Stimulated activated CD8-positive, alpha-beta memory T cell treated with anti-CD3 and anti-CD28 coated beads, Interleukin-7, amount 100 ng/mL, for 48 hours (primary cell): ENCODE data around the gene MREG.

Experiments
- DNase-seq, 2 donors: peaks; one replicate each; pipeline ENCODE4 v3.0.0-alpha.2; 2020; ENCODE audit warnings: low read depth in 1 of 2; ENCODE audit errors: extremely low read depth in 1 of 2

The MREG gene

GRCh38 chr2:215921895-215922294 lies 91.5 kb downstream of the MREG start:
- DNase-seq: no peak

DNA sequence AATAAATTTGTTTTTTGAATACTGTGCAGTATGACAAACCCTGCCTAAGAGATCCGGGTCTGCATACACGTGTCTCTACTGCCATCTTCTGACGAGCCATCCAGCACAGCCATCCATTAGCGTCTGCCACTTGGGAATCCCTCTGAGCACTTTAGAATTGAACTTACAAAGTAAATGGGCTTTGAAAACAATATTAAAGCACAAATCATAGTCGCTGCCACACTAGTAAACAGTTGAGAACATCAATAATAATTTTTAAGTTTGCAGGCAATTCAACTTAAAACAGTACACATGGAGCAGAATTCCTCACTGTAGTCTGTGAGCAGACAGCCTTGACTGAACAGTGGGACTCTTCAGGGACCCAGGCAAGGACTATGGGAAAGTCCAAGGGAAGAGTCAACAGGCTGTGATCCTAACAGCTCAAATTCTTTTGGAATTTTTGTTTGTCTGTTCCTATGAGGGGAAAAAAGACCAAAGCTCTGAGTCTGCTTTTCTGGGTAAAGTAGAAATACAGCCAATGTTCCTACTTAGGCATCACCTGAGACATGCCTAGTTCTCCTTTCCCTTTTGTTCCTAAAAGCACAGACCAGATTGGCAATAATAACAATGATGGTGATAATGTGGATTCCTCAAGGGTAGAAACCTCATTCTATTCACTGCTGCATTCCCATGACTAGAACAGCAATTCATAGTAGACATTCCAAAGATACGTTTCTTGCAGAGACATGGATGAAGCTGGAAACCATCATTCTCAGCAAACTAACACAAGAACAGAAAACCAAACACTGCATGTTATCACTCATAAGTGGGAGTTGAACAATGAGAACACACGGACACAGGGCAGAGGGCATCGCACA lies 92.9 kb downstream of the MREG start:
- peak in 1 of 2 donors; percentile 26 for DNase-seq

DNA sequence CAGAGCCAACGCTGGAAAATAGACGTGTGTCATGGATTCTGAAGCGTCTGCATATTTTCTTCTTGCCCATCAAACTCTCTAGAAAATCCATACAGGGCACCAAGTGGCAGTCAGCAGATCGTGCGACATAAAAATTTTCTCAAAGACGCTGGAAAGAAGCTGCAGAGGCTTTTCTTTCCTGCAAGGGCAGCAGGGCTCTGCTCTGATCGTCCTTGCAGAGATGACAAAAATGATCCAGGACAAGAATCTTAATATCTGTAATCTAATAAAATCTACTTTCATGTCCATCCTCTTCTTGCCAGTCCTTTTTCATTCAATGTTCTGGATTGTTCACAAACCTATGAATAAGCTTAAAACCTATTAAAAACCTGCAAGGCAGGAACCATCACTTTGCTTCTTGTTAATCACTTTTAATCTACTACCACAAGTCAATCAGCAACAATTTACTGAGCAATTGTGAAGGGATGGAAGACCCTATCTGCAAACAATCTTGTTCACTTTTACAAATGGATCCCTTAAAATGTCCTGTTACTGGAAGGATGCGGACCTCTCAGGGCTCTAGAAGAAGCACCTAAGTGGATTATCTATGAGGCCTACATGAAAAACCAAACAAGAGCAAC lies 93.6 kb downstream of the MREG start:
- no peak for DNase-seq

- DNase-seq: no peak
Measured at GRCh38 chr2:215918901-215919599, 94.3 kb downstream of the MREG start.

DNA sequence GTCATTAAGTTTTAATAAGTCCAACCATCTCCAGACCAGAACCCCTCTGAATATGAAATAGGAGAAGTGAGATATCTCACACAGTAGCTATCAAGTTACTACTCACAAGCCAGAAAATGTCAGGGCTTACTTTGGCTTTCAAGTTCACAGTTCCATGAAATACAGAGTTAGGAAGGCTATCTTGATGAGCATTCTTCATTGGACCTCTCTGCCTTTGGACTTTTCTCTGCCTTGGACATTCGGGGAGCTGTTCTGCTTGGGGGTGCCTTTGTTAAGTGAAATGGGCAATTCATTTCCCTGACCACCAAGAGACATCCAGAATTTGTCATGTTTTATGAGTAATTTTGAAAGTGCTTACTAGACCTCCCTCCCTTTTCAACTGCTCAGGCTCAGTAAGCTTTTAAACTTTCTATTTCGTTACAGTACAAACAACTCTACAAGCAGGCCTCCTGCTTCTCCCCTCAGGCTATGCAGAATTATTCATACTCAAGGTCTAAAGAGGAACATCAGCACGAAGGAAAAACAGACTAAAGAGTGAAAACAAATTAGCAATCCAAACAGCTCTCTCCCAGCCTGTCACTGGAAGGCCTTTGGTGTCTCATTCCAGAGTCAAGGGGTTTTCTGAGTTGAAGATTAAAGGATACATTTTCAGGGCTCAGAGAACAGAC lies 95.3 kb downstream of the MREG start:
- no peak for DNase-seq

DNA sequence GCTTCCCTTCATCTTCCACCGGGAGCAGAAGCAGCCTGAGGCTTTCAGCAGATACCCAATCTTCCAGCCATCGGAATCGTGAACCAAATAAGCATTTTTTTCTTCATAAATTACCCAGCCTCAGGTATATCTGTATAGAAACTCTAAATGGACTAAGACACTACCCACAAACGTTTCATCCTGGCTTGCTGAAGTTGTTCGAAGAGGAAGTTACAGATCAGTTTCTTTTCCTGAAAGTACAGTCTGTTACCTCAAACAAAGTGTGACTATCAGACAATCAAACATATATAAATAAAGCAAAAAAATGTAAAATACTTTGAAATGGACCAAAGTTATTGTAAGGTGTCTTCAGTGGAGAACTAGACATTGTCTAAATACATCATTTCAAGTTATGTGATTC lies 97.9 kb downstream of the MREG start:
- DNase-seq: no peak

DNA sequence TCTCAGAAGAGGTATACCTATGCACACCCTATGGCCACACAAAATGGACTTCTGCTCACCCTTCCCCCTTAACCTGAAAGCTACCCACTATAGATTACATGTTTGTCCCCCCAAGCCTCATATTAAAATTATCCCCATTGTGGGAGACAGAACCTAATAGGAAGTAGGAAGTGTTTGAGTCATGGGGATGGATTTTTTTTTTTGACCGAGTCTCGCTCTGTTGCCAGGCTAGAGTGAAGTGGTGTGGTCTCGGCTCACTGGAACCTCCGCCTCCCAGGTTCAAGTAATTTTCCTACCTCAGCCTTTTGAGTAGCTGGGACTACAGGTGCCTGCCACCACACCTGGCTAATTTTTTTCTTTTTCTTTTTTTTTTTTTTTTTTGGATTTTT lies 98.6 kb downstream of the MREG start:
- DNase-seq: no peak

DNA sequence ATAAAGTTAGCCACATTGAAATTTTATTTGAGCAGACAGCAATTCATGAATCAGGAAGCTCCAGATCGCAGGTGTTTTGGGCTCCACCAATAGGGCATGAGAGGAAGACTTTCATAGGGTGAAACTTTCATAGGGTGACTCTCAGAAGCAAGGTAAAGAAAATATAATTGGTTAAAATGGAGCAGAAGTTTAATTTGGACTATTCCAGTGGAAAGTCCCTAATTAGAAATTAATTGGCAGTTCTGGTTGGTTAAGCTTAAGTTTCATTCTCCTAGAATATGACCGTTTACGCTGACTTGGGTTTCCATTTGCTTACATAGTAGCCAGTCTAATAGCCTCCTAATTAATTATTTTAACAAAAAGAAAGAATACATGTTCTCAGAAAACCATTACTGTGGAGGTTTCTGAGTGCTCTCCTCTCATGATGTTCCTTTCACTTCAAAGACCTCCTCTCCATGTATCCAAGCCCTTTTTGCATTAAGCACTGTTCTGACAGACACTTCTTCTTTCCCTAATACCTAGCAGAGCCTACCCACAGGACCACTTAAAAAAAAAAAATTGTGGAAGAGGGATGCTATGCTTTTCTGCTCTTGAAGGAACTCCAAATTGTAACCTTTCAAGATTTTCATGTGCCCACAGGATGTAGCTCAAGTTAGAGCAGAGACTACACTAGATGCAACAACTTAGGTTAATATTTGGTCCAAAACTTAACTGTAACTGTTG lies 99.1 kb downstream of the MREG start:
- no peak for DNase-seq

DNA sequence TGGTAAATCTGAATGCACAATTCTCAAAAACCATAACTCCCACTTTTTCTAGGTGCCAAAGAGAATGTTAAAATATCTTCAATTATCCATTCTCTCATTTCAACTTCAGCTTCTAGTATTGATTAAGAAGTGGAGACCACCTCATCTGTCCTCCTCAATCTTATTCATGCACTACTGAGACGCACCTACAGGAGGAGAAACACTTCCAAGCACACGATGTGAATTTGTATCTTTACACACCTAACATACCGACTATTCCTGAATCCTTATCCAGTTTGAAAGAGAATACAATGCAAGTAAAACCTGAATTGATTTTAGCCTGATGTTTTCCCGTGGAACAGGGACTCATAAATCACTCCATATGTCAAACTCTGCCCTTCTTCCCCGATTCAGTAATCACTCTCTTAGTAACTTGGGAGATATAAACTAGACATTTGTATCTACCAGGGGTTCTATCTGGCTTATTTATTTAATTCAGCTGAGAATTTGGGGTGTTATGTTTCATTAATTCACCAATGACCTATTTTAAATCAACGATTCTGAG lies 101.0 kb downstream of the MREG start:
- DNase-seq: no peak

DNA sequence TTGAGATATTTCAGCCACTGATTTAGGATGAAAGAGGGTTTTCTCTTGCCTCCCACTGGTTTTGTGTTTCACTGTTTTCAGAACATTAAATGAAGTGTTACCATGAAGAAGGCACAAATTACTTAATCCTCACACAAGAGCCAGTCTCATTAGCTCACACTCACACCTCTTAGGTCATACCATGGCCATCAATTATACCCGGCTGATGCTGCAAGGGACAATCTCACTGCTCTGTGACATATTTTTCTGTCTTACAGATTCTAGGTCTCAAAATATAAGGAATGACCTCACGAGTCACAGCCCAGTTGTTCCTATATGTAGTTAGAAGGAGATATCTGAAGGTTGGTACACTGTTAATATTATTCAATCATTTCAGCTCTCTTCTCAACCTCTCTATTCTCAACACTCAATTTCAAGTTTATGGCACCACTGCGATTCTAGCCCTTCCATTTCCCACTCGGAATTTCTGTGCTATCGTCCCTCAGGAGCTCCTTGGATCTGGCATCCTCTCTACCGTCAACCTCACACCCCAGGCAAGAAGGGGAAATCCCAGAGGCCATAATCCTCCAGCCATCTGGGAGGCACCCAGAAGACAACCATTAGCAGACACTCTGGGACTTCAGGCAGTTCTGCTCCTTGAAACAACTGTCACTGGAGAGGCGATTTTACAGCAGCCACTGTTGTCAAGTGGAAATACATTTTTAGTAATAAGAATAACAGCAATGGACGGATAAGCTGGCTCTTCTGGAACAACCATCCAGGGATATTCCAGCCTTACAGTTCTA lies 101.9 kb downstream of the MREG start:
- DNase-seq: no peak

GRCh38 chr2:215910180-215910579 lies 103.2 kb downstream of the MREG start:
- no peak for DNase-seq

DNA sequence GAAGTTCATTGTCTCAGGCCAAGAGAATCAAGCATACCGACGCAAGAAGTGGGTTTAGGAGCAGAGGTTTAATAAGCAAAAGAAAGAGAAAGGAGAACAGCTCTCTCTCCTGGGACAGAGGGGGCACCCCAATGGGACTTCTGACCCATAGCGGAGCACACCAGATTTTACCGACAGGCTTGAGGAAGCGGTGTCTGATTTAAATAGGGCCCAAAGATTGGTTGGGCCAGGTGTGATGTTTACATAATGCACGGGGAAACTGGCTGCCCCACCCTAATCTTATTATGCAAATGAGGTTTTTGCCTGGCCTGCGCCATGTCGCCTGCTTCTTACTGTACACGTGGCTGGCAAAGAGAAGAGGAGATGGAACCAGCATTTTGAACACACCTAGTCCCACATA lies 106.2 kb downstream of the MREG start:
- no peak for DNase-seq

DNA sequence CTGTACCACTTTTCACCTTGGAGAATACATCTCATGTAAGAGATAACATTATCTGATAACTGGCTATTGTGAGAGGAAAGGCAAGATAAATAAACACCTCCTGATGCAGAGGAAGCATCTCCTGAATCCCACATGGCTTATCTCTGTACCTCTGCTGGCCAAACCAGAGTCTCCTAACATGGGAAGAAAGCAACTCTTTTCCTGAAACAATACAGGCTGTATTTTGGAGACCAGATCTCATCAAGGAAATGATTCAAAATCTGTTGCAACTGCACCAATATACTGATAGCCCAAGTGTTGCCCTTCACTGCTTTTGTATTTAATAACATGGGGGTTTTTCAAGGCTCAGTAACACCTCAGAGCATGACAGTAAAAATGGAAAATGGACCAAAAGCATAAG lies 106.9 kb downstream of the MREG start:
- DNase-seq: no peak

- DNase-seq: no peak
Measured at GRCh38 chr2:215905691-215906090, 107.7 kb downstream of the MREG start.

DNA sequence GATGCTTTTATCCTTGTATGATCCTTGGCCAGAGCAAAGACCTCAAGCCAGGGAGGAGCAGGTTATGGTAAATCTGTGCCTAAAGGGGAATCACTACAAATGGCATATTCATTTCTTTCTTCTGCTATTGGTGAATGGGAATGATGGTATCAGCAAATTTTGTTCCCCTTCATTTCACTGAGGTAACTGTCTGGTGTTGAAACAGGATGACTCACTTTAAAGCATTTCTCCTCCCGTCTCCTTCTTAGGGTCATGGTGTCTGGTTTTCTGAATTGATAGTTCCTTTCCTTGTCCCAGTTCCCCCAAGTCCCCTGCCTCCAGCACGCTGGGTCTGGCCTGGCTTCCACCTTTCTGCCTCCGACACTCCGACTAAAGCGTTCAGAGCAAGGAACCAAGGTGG lies 109.2 kb downstream of the MREG start:
- no peak for DNase-seq

GRCh38 chr2:215903203-215903602 lies 110.1 kb downstream of the MREG start:
- no peak for DNase-seq

DNA sequence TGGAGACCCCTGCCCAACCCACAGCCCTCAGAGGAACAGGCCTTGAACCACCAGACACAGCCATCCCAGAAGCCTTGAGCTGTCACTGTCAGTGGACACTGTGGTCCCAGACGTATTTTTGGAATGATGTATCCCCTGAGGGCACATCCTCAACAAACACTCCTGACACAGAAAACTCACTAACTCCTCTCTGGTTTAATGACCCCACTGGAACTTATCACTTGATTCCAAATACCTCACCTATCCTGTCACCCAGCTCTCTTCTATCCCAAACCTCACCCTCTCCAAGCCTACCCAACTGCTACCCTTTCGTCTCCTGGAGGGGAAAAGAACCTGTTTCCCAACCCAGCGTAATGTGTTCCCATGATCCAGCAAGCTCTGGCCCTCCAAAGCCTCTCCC lies 111.6 kb downstream of the MREG start:
- DNase-seq: no peak

GRCh38 chr2:215900843-215901242 lies 112.5 kb downstream of the MREG start:
- DNase-seq: no peak

DNA sequence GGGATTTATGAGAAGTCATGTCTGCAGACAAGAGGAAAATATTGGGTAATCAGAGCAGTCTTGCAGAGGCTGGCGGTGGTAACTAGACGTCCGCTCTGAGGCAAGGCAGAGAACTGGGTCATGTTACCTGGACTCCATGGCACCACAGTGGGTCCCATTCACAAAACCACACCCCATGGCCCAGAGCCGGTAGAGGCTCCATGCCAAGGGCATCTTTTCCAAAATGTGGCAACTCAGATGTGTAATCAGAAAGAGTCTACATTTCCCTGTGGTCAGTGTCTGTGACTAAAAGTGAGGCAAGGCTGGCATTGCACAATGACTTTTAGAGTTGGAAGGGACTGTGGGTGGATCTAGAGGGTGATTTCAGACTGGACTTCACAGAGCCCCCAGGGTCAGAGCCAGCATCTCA lies 113.1 kb downstream of the MREG start:
- DNase-seq: no peak
